WTC11 (cell line): ENCODE data around the gene NRXN3. TPM values are rescaled to one million over a fixed set of nuclear protein-coding genes. Genes with fewer than 3 reads are reported as not detected.

Experiments used
- ATAC-seq: fragments of 200-7000 bp; cut with Tn5 transposase; 2 replicates; pipeline ENCODE4 v1.10.0; 2021; ENCODE audit warnings: mild to moderate bottlenecking, moderate library complexity
- CTCF ChIA-PET: fragments of 300-600 bp; sonication (Branson Sonifier 250); formaldehyde crosslinking; loops from one replicate; lab custom pipeline; 2021; ENCODE audit warnings: antibody characterized with exemption; lab: Charles Lee
- POLR2A ChIA-PET: fragments of 350-600 bp; sonication (Branson Sonifier 250); formaldehyde crosslinking; loops from one replicate; lab custom pipeline; 2021; ENCODE audit warnings: antibody characterized with exemption; lab: Charles Lee
- DNase-seq: peaks from one replicate; pipeline ENCODE4 v3.0.0; 2021; ENCODE audit warnings: low spot score
- H3K27ac Mint-ChIP-seq: 2 replicates; pipeline ENCODE4 v1.8.0; 2021; ENCODE audit warnings: mixed read lengths
- H3K27me3 Mint-ChIP-seq: 2 replicates; pipeline ENCODE4 v1.8.0; 2021; ENCODE audit warnings: low read depth, mild to moderate bottlenecking, moderate library complexity, mixed read lengths
- H3K36me3 Mint-ChIP-seq: 2 replicates; pipeline ENCODE4 v1.8.0; 2021; ENCODE audit warnings: mixed read lengths
- H3K4me1 Mint-ChIP-seq: 2 replicates; pipeline ENCODE4 v1.8.0; 2022; ENCODE audit warnings: mixed read lengths
- H3K4me3 Mint-ChIP-seq: 2 replicates; pipeline ENCODE4 v1.8.0; 2021; ENCODE audit warnings: mild to moderate bottlenecking, moderate library complexity, mixed read lengths
- H3K9me3 Mint-ChIP-seq: 2 replicates; pipeline ENCODE4 v1.8.0; 2021; ENCODE audit warnings: mixed read lengths
- AR ChIP-seq: fragments of 250-450 bp; sonication (Bioruptor Pico); IDR thresholded peaks from 2 replicates; pipeline ENCODE4 v1.9.0; 2021; ENCODE audit warnings: mild to moderate bottlenecking
- CBFB ChIP-seq: sonication (generic); formaldehyde crosslinking; IDR thresholded peaks from 2 replicates; pipeline ENCODE4 v1.8.1; 2022; ENCODE audit warnings: mild to moderate bottlenecking, low read depth, missing genetic modification reagents
- ELF4 ChIP-seq: sonication (generic); formaldehyde crosslinking; IDR thresholded peaks from 2 replicates; pipeline ENCODE4 v1.8.1; 2022; ENCODE audit warnings: low read depth, mild to moderate bottlenecking, moderate library complexity, missing genetic modification reagents
- EMX1 ChIP-seq: fragments of 250-450 bp; sonication (Bioruptor Pico); IDR thresholded peaks from 2 replicates; pipeline ENCODE4 v1.8.0; 2021; ENCODE audit warnings: mild to moderate bottlenecking
- FOXP1 ChIP-seq: sonication (generic); formaldehyde crosslinking; IDR thresholded peaks from 2 replicates; pipeline ENCODE4 v1.8.0; 2022; ENCODE audit warnings: missing genetic modification reagents, mild to moderate bottlenecking, moderate library complexity, borderline replicate concordance
- IRF2 ChIP-seq: sonication (generic); formaldehyde crosslinking; IDR thresholded peaks from 2 replicates; pipeline ENCODE4 v1.8.0; 2022; ENCODE audit warnings: low read depth, missing genetic modification reagents, borderline replicate concordance
- MLX ChIP-seq: sonication (generic); formaldehyde crosslinking; IDR thresholded peaks from 2 replicates; pipeline ENCODE4 v1.8.1; 2023; ENCODE audit warnings: mild to moderate bottlenecking, missing genetic modification reagents, moderate library complexity
- MXD4 ChIP-seq: fragments of 250-450 bp; sonication (Bioruptor Pico); IDR thresholded peaks from 2 replicates; pipeline ENCODE4 v1.8.0; 2021; ENCODE audit warnings: mild to moderate bottlenecking, moderate library complexity, borderline replicate concordance
- NFYB ChIP-seq: sonication (generic); formaldehyde crosslinking; conservative IDR thresholded peaks from 2 replicates; pipeline ENCODE4 v1.8.0; 2022; ENCODE audit warnings: low read depth, missing genetic modification reagents
- NR1H2 ChIP-seq: sonication (generic); formaldehyde crosslinking; IDR thresholded peaks from 2 replicates; pipeline ENCODE4 v1.9.0; 2021; ENCODE audit warnings: mild to moderate bottlenecking, moderate library complexity, missing genetic modification reagents
- NR3C1 ChIP-seq: sonication (generic); formaldehyde crosslinking; conservative IDR thresholded peaks from 2 replicates; pipeline ENCODE4 v1.8.1; 2023; ENCODE audit warnings: low read depth, mild to moderate bottlenecking, missing genetic modification reagents
- OVOL2 ChIP-seq: fragments of 250-450 bp; sonication (Bioruptor Pico); IDR thresholded peaks from 2 replicates; pipeline ENCODE4 v1.9.0; 2021; ENCODE audit warnings: mild to moderate bottlenecking, borderline replicate concordance
- RORB ChIP-seq: fragments of 250-450 bp; sonication (Bioruptor Pico); IDR thresholded peaks from 2 replicates; pipeline ENCODE4 v1.9.0; 2021; ENCODE audit warnings: mild to moderate bottlenecking
- ZNF121 ChIP-seq: sonication (generic); formaldehyde crosslinking; IDR thresholded peaks from 2 replicates; pipeline ENCODE4 v1.8.0; 2023; ENCODE audit warnings: missing genetic modification reagents
- ZNF219 ChIP-seq: sonication (generic); formaldehyde crosslinking; IDR thresholded peaks from 2 replicates; pipeline ENCODE4 v1.8.0; 2023; ENCODE audit warnings: missing genetic modification reagents, mild to moderate bottlenecking, borderline replicate concordance
- ZNF263 ChIP-seq: sonication (generic); formaldehyde crosslinking; IDR thresholded peaks from 2 replicates; pipeline ENCODE4 v1.8.1; 2022; ENCODE audit warnings: low read depth, mild to moderate bottlenecking, moderate library complexity, missing genetic modification reagents
- ZNF281 ChIP-seq: sonication (generic); formaldehyde crosslinking; IDR thresholded peaks from 2 replicates; pipeline ENCODE4 v1.8.0; 2023; ENCODE audit warnings: mild to moderate bottlenecking, missing genetic modification reagents
- ZNF396 ChIP-seq: fragments of 250-450 bp; sonication (Bioruptor Pico); IDR thresholded peaks from 2 replicates; pipeline ENCODE4 v1.8.0; 2021; ENCODE audit warnings: mild to moderate bottlenecking, moderate library complexity, borderline replicate concordance
- ZNF423 ChIP-seq: fragments of 250-450 bp; sonication (Bioruptor Pico); IDR thresholded peaks from 2 replicates; pipeline ENCODE4 v2.1.2; 2022; ENCODE audit warnings: mild to moderate bottlenecking, moderate library complexity
- total RNA-seq: library from RNA; stranded (reverse); gene quantifications from 3 replicates; pipeline ENCODE4 v1.2.3, GENCODE V29; 2021
- TF ChIP-seq, protein P1 (sequence below): sonication (generic); formaldehyde crosslinking; conservative IDR thresholded peaks from 2 replicates; pipeline ENCODE4 v1.8.1; 2023; ENCODE audit warnings: mild to moderate bottlenecking, low read depth, missing genetic modification reagents, moderate library complexity
- TF ChIP-seq, protein P2 (sequence below): sonication (generic); formaldehyde crosslinking; IDR thresholded peaks from 2 replicates; pipeline ENCODE4 v1.8.1; 2022; ENCODE audit warnings: mild to moderate bottlenecking, missing genetic modification reagents, moderate library complexity, borderline replicate concordance
- TF ChIP-seq, protein P3 (sequence below): sonication (generic); formaldehyde crosslinking; IDR thresholded peaks from 2 replicates; pipeline ENCODE4 v1.8.1; 2022; ENCODE audit warnings: low read depth, missing genetic modification reagents, borderline replicate concordance
- TF ChIP-seq, protein P4 (sequence below): sonication (generic); formaldehyde crosslinking; IDR thresholded peaks from 2 replicates; pipeline ENCODE4 v1.8.0; 2022; ENCODE audit warnings: mild to moderate bottlenecking, missing genetic modification reagents

NRXN3 gene
- total RNA-seq, 1 experiment from 2014 or later = 3.0 TPM

DNA sequence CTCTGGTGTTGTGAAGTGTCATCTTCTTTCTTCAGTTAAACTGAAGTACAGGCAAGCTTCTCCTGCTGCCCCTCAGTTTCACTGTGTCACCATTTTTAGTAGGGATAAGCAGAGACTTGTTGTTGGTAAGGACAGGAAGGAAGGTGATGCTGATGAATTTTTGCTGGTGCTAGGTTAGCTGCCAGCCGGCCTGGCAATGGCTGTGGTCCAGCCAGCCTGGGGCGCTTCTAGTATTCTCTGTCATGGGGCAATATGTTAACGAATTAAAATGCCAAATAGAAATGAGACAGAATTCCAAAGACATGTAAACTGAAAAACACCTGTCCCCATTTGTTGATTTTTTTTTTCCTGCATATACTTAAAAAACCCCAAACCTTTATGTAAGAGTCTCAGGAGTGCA lies 1438.3 kb downstream of the NRXN3 start (continued):
- TF ChIP-seq, protein P1, sequence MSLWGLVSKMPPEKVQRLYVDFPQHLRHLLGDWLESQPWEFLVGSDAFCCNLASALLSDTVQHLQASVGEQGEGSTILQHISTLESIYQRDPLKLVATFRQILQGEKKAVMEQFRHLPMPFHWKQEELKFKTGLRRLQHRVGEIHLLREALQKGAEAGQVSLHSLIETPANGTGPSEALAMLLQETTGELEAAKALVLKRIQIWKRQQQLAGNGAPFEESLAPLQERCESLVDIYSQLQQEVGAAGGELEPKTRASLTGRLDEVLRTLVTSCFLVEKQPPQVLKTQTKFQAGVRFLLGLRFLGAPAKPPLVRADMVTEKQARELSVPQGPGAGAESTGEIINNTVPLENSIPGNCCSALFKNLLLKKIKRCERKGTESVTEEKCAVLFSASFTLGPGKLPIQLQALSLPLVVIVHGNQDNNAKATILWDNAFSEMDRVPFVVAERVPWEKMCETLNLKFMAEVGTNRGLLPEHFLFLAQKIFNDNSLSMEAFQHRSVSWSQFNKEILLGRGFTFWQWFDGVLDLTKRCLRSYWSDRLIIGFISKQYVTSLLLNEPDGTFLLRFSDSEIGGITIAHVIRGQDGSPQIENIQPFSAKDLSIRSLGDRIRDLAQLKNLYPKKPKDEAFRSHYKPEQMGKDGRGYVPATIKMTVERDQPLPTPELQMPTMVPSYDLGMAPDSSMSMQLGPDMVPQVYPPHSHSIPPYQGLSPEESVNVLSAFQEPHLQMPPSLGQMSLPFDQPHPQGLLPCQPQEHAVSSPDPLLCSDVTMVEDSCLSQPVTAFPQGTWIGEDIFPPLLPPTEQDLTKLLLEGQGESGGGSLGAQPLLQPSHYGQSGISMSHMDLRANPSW (CRISPR knock-in tag) = no peak
- TF ChIP-seq OVOL2 (CRISPR knock-in tag) (no peak), MLX (no peak), ZNF423 (CRISPR knock-in tag) (no peak), ZNF121 (CRISPR knock-in tag) (no peak), CBFB (CRISPR knock-in tag) (no peak), MXD4 (CRISPR knock-in tag) (no peak), ELF4 (CRISPR knock-in tag) (no peak)
- TF ChIP-seq, protein P2, sequence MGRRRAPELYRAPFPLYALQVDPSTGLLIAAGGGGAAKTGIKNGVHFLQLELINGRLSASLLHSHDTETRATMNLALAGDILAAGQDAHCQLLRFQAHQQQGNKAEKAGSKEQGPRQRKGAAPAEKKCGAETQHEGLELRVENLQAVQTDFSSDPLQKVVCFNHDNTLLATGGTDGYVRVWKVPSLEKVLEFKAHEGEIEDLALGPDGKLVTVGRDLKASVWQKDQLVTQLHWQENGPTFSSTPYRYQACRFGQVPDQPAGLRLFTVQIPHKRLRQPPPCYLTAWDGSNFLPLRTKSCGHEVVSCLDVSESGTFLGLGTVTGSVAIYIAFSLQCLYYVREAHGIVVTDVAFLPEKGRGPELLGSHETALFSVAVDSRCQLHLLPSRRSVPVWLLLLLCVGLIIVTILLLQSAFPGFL (CRISPR knock-in tag) = no peak
- TF ChIP-seq, all 79 proteins: peak for 0

GRCh38 chr14:79613625-79614024 lies 1443.5 kb downstream of the NRXN3 start:
- ChIA-PET POLR2A (no interaction called here), CTCF (no interaction called here)
- no peak for DNase-seq
- H3K36me3 Mint-ChIP-seq = no peaks in the 10 kb centered on the region
- H3K4me3 Mint-ChIP-seq = no peak overlapping the region
- TF ChIP-seq, protein P2 (CRISPR knock-in tag) = no peak
- TF ChIP-seq ZNF281 (CRISPR knock-in tag) (no peak), OVOL2 (CRISPR knock-in tag) (no peak), ZNF219 (CRISPR knock-in tag) (no peak), RORB (CRISPR knock-in tag) (no peak), ZNF396 (no peak), AR (CRISPR knock-in tag) (no peak), IRF2 (no peak), FOXP1 (CRISPR knock-in tag) (no peak), NFYB (CRISPR knock-in tag) (no peak), NR1H2 (CRISPR knock-in tag) (no peak), EMX1 (no peak), NR3C1 (CRISPR knock-in tag) (no peak), ZNF263 (CRISPR knock-in tag) (no peak)
- TF ChIP-seq, protein P3, sequence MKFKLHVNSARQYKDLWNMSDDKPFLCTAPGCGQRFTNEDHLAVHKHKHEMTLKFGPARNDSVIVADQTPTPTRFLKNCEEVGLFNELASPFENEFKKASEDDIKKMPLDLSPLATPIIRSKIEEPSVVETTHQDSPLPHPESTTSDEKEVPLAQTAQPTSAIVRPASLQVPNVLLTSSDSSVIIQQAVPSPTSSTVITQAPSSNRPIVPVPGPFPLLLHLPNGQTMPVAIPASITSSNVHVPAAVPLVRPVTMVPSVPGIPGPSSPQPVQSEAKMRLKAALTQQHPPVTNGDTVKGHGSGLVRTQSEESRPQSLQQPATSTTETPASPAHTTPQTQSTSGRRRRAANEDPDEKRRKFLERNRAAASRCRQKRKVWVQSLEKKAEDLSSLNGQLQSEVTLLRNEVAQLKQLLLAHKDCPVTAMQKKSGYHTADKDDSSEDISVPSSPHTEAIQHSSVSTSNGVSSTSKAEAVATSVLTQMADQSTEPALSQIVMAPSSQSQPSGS = no peak
- TF ChIP-seq, protein P4, sequence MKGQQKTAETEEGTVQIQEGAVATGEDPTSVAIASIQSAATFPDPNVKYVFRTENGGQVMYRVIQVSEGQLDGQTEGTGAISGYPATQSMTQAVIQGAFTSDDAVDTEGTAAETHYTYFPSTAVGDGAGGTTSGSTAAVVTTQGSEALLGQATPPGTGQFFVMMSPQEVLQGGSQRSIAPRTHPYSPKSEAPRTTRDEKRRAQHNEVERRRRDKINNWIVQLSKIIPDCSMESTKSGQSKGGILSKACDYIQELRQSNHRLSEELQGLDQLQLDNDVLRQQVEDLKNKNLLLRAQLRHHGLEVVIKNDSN (CRISPR knock-in tag) = no peak
- no peaks in the 10 kb centered on the region for H3K27me3 Mint-ChIP-seq
- no peak overlapping the region for H3K27ac Mint-ChIP-seq
- ATAC-seq = no peak
- H3K4me1 Mint-ChIP-seq = peaks cover 5% of the 10 kb centered on the region
- H3K9me3 Mint-ChIP-seq = peaks cover 28% of the 10 kb centered on the region
